HG03432 (cell line): ENCODE data around the gene STING1.
"Not testable (repeated sequence)": the region's sequence is repeated elsewhere in the genome, so short reads cannot be mapped to it uniquely, and the experiment has no call there.

Experiments used
- ATAC-seq: cut with Tn5 transposase; IDR thresholded peaks from one replicate; pipeline ENCODE4 v1.9.1; 2021; ENCODE audit warnings: mild to moderate bottlenecking, moderate library complexity; ENCODE audit not compliant: unreplicated experiment

The STING1 gene

GRCh38 chr5:139503036-139503817 lies 20.7 kb upstream of the STING1 start:
- not testable (repeated sequence) for ATAC-seq

- no peak for ATAC-seq
Observed at GRCh38 chr5:139501381-139501780, 18.8 kb upstream of the STING1 start.

GRCh38 chr5:139495638-139496435 lies 13.3 kb upstream of the STING1 start:
- ATAC-seq = no peak

- no peak for ATAC-seq
Observed at GRCh38 chr5:139494832-139495231, 12.3 kb upstream of the STING1 start.

- ATAC-seq = no peak
Observed at GRCh38 chr5:139494256-139494655, 11.7 kb upstream of the STING1 start.

GRCh38 chr5:139492700-139493192 lies 10.2 kb upstream of the STING1 start:
- ATAC-seq = no peak

- ATAC-seq = no peak
Observed at GRCh38 chr5:139488260-139488659, 5.7 kb upstream of the STING1 start.

GRCh38 chr5:139486201-139486600 lies 3.6 kb upstream of the STING1 start:
- ATAC-seq = no peak

GRCh38 chr5:139482890-139483208 lies 291 bp upstream of the STING1 start:
- ATAC-seq = not testable (repeated sequence)

GRCh38 chr5:139481580-139482049 lies 943 bp downstream of the STING1 start:
- no peak for ATAC-seq

GRCh38 chr5:139481122-139481533 lies 1.4 kb downstream of the STING1 start:
- no peak for ATAC-seq

GRCh38 chr5:139479729-139480128 lies 2.8 kb downstream of the STING1 start:
- ATAC-seq = not testable (repeated sequence)

- ATAC-seq = not testable (repeated sequence)
Observed at GRCh38 chr5:139478657-139479423, 3.7 kb downstream of the STING1 start.

GRCh38 chr5:139475865-139476617 lies 6.5 kb downstream of the STING1 start:
- ATAC-seq = no peak

- no peak for ATAC-seq
Observed at GRCh38 chr5:139474890-139475791, 7.4 kb downstream of the STING1 start.

- ATAC-seq = no peak
Observed at GRCh38 chr5:139473565-139473964, 9.0 kb downstream of the STING1 start.

- no peak for ATAC-seq
Observed at GRCh38 chr5:139473105-139473504, 9.5 kb downstream of the STING1 start.

GRCh38 chr5:139472386-139473030 lies 10.1 kb downstream of the STING1 start:
- ATAC-seq = no peak

GRCh38 chr5:139470821-139471300 lies 11.7 kb downstream of the STING1 start, which contains the start of gene SMIM33:
TSS of gene SMIM33 (plus strand) at chr5:139471004. CDS start at chr5:139471122, 118 bp downstream.
- no peak for ATAC-seq
